Measurements from ENCODE around the gene IDH3A. TPM values are rescaled to one million over a fixed set of nuclear protein-coding genes. Genes with fewer than 3 reads are reported as not detected.

The IDH3A gene
- total RNA-seq, 1 donor from 2014 or later = 96.3 TPM

DNA sequence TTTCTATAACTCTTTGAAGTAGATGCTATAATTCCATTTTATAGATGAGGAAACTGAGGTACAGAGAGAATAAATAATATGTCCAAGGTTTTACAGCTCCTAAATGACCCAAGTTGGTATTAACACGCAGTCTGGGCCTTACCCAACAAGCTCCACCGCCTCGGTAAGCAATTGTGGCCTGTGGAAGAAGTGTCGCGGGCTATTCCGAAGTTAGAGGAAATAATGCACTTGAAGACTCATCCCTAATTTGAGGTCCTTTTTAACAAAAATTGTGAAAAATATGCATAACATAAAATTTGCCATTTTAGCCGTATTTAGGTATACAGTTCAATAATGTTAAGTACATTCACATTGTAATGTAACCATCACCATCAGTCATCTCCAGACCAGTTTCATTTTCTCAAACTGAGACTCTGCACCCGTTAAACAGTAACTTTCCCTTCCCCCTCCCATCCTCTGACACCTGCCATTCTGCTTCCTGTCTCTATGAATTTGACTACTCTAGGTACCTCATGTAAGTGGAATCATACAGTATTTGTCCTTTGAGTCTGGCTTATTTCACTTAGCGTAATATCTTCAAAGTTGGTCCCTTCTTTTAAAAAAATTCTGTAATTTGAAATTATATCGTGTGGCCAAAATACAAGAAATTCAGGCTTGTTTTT is 18.2 kb downstream of the IDH3A start:
- no peak for DNase-seq (ENCODE audit: low read depth)

DNA sequence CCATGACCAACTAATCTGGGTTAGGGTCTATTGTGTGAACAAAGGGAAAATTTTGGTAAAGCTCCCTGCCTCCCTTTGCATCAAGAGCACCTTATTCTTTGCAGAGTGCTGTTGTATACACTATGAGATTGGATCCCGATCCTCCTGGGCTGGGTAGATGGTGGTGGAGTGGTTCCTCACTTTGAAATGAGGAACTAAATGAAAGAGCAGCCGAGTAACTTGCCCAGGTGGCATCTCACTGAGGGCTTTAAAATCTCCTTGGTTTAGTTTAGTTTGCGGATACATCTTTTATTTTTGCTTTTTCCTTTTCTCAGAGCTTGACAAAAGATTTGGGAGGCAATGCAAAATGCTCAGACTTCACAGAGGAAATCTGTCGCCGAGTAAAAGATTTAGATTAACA is 19.4 kb downstream of the IDH3A start:
- DNase-seq (ENCODE audit: low read depth) = no peak

DNA sequence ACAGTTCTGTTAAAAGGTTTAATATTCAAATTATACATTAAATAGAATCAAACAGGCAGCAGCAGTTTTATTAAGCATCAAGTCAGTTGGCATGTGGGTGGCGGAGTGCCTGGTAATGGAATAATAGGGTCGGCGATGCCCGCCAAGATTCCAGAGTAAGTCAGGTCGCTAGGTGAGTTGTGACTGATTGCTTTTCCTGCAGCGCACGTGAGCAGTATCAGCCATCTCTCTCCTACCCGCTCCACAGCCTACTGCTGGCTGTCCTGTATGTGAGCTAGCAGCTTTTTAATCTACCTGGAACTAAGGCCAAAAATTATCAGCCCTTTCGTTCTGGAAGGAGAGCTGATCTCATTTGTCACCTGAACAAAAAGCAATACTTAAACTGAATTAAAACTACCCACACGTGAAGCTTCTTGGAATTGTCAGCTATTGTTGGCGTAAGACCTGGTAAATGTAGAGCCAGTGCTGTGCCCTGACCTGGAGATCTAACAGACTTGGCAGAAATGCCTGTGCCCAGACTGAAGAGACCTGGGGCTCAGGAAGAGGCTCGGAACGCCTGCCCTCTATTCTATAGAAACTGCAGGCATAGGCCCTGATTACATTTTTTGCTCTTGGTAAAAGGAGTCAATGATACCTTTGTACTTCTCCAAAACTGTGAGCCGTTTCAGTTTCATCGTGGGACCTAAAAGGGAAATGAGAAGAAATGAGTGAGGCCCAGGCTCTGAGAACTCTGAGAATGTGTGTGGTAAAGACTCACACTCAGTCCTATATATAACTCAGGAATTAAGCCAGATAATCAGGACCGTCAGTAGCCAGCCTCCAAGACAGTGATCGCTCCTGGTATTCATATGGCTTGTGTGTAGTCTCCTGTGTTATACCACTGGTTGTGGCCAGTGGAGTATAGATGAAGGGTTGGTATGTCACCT is 21.9 kb downstream of the IDH3A start:
- no peak for DNase-seq (ENCODE audit: low read depth)

DNA sequence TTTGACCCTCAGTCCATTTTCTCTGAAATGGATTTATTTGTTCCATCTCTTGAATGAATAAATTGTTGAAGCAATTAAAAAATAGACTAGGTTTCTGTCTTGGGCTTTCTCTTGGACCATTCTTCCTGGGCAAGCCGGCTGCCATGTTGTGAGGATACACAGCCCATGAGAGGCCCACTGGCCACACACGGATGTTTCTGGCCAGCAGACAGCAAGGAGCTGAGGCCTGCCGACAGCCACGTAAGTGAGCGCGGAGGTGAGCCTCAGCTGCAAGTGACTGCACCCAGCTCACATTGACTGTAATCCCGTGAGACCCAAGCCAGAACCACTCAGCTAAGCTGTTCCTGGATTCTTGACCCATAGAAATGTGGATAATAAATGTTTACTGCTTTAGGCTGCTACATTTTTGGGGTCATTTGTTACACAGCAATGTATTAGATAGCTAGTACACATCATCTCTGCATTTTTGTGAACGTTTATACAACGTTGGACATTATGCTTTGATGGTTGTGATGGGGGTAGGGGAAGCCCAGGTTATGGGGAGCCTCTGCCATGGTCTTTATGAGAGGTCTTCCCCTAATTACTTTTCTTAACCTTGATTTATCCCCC is 22.8 kb downstream of the IDH3A start:
- no peak for DNase-seq (ENCODE audit: low read depth)

DNA sequence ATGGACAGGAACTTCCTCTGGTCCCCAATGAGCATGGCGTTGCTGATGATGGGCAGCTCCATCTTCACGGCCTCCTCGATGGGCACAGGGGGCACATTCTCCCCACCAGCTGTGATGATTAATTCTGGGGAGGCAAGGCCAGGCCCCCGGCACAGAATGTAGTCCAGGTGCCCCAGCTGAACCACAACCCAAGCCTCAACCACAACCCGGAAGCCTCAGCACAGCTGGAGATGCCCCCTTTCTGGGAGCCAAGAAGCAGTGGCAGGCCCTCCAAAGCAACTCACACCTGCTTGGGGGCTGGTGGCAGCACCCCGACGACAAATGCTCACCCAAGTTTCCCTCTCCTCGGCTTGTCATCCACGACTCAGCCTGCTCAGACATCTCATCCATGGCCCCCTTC is 25.2 kb downstream of the IDH3A start:
- DNase-seq (ENCODE audit: low read depth) = no peak

DNA sequence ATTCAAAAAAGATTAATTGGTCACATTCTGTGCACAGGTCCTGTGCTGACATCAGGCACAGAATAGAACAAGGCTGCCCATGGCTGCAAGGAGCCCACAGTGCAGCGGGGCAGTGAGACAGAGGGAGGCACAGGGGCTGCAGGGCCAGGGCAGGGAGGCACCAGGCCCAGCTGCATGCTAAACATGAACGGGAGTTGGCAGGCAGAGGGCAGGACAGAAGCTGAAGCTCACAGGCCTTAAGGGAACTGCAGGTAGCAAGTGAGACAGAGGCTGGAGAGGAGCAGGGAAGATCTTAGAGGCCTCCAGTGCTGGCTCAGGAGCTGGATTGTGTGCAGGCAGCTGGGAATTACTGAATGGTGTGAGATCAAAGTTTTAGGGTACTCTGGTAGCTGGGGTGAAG is 26.2 kb downstream of the IDH3A start:
- DNase-seq (ENCODE audit: low read depth) = no peak

DNA sequence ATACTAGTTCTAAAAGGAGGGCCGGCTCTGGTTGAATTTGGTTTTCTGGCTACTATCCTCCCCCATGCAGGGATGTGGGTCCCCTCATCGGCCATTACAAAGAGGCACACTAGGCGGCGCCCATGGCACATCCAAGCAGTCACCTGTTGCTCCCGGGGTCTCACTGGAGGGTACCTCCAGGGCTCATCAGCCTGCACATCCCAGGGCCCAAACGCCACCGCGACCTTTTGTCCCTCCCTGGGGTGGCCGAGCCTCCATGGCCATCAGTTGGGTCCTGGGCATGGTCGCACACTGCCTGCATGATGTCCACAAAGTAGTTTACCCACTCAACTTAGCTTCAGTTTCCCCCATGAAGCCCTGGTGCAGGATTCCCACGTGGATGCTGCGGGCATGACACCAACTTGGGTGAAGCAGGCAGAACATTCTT is 28.3 kb downstream of the IDH3A start:
- DNase-seq (ENCODE audit: low read depth) = peak; percentile 6

DNA sequence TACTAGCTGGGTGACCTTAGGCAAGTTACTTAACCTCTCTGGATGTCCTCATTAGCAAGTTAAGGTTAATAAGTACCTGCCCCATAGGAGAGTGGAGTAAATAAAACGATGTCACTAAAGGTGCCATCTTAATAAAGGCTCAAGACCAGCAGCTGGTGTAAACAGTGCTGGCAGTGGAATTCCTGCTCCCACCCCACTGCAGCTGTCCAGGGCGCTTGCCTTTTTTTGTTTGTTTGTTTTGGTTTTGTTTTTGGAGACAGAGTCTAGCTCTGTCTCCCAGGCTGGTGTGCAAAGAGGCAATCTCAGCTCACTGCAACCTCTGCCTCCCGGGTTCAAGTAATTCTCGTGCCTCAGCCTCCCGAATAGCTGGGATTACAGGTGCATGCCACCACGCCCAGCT is 28.9 kb downstream of the IDH3A start:
- no peak for DNase-seq (ENCODE audit: low read depth)

DNA sequence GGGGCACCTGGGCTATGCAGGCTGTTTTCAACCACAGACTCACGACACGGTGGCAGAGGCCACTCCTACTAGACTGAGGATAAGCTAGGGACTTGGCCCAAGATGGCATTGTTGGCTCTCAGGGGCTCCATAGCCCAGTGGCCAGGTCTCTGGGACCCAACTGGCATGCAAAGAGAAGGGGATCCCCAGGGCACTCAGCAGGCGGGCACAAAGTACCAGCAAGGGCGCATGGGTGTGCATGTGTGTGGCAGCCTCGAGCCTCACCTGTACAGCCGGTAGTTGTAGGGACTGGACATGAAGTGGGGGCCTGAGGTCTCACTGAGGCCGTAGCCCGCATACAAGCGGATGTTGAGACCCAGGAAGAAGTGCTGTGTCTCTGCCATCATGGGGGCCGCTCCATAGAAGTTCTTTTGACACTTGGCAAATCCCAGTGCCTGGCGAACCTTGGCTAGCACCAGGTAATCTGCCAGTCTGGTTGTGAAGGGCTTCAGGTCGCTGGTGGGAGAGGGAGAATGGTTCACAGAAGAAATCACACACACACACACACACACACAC is 30.2 kb downstream of the IDH3A start:
- no peak for DNase-seq (ENCODE audit: low read depth)

DNA sequence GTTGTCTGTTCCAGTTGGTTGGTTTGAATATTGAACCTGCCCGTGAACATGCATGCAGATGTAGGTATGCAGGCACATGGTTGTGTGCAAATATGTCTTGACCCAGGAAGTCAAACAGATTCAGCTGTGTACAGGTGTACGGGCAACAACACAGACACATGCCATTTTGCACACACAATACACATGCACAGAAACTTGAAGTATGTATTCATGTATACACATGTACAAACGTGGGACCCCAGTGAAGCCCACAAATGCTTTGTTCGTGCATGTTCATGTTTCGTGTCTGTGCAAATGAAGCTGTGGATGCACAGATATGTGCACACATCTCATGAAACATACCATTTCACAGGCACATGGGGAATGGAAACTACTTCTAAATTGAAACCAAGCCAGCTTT is 30.7 kb downstream of the IDH3A start:
- DNase-seq (ENCODE audit: low read depth) = no peak

DNA sequence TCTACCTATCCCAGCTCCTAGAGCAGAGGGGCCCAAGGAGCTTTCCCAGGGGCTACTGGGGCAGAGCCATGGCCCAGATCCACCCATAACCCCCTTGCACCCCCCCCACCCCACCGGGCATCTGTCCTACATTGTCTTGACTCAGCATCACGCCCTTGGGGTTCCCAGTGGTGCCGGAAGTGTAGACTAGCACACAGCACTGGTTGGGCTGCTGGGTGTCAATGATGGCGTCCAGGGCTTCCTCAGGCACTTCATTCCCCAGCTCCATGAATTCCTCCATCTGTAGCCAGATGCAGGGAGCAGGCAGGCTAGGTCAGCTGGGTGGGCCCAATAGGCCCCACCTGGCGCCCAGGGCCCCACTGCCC is 33.2 kb downstream of the IDH3A start:
- DNase-seq (ENCODE audit: low read depth) = no peak

DNA sequence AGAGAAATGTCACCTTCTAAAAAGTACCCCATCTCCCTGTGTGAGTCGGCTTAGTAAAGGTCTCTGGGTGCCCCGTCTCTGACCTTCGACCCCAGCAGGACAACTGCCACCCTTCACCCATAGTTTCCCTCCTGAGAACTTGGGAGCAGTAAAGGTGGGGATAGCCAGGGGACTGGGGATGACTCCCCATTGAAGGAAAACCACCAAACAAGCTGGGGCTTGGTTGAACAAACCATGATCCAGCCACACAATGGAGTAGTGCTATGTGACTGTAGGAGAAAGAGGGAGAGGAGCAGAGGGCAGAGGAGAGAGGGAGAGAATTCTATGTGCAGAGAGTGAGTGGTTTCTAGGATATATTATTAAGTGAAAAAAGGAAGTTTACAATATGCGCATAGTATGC is 33.7 kb downstream of the IDH3A start:
- DNase-seq (ENCODE audit: low read depth) = no peak

DNA sequence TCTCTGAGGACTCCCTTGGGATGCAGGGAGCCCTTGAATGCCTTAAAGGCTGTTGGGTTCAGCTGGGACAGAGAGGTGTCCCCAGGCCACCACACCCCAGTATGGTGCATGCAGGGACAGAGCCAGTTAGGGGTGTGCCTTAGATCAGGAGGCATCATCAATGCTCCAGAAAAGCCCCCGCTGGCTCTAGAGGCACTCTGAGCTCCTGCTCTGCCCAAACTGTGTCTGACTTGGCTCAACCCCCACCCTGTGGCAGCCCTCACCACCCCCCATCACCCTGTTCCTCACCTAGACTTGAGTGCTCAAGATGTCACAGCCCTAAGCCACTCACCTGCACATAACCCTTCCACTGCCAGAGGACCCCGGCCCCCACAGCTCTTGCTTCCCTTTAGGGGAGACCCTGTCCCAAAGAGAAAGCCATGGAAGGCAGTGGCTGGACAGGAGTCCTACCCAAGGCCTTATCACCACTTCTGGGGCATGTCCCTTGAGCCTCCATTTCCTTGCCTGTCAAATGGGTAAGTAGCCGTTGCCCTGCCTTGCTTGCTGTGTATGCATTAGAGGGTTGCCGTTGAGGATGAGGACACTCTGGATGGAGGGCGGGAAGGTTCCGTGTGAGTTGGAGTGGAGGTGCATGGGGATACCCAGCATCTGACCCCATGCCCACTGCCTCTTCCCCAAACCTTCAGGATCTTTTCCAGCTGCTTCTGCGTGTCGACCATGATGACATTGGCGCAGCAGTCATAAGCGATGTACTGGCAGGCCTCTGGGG is 43.8 kb downstream of the IDH3A start:
- DNase-seq (ENCODE audit: low read depth) = no peak

DNA sequence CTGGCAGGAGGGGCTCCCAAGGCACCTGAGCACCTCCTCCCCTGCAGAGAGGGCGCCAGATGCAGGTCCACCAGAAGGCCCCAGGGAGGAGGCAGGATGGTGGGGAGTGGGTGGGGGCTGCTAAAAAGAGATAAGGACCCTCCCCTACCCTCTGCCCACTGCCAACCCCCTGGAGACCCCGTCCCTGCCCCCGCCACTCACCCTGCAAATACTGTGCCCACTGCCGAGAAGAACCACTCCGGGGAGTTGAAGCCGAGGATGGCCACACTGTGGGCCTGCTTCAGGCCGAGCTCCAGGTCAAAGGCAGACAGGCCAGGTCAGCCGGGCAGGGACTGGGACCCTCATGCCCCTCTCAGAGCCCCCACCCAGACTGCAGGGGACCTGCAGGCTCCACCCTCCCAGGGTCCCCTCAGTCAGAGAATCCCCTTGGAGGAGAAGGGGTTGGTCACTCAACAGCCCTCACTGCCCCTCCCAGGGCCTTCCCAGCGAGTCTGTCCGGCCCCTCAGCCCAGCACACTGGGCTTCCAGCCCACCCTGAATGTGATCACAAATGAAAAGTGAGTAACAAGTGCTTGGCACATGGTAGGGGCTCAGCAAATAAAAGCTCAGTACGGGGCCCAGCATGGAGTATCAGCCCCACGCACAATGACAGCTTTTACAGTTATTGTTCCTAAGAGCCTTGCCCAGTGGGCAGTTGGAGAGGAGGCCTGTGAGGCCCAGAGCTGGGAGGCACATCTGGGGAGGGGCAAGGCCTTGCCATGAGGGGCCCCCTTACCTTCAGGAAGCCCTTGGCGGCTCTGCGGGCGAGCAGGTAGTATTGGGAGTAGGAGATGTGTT is 44.8 kb downstream of the IDH3A start:
- DNase-seq (ENCODE audit: low read depth) = no peak

DNA sequence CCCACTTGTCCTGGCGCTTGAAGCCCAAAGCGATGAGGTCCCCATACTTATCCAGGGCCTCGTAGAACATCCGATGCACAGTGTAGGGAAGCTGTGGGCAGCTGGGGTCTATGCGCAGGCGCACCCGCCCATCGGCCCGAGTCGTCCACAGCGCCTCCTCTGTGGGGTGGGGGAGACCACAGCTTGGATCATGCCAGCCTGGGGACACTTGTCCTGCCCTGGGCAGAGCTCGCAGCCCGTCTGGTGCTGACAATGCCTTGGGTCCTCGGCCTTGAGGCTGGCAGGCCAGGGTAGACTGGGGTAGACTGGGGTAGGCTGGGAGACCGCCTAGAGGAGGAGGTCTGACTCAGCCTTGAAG is 45.4 kb downstream of the IDH3A start:
- no peak for DNase-seq (ENCODE audit: low read depth)

DNA sequence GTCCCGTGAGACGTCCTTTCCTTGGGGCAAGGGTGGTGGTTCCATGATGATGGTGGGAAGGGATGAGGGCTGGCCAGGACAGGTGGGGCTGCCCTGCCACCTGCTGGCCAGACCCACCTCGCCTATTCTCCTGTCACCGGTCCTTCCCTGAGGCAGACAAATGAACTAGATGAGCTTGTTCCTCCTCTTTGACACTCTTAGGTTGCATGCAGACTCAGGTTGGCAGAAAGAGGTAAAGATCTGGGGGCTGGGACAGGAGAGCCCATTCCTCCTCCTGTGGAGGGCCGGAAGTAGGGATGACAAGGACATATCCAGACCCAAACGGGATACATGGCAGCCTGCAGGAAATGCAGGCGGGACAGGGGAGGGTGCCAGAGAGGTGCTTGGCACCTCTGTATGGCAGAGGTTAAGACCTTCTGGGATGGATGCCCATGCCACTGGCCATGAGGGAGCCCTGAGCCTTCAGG is 46.6 kb downstream of the IDH3A start:
- no peak for DNase-seq (ENCODE audit: low read depth)

DNA sequence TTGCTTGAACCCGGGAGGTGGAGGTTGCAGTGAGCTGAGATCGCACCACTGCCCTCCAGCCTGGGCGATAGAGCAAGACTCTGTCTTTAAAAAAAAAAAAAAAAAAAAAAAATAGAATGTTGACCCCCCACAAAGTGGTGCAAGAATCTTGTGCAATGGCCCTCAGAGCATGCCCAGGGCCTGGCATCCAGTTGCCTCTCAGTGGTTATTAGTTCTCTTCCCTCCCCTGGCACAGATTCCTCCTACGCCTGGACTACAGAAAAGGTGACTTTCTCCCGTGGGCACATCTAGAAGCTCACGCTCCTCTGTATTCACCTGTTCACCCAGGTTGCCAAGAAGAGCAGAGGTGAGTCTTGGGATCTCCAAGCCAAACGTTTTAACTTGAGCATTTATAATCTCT is 48.5 kb downstream of the IDH3A start:
- DNase-seq (ENCODE audit: low read depth) = peak; percentile 37

DNA sequence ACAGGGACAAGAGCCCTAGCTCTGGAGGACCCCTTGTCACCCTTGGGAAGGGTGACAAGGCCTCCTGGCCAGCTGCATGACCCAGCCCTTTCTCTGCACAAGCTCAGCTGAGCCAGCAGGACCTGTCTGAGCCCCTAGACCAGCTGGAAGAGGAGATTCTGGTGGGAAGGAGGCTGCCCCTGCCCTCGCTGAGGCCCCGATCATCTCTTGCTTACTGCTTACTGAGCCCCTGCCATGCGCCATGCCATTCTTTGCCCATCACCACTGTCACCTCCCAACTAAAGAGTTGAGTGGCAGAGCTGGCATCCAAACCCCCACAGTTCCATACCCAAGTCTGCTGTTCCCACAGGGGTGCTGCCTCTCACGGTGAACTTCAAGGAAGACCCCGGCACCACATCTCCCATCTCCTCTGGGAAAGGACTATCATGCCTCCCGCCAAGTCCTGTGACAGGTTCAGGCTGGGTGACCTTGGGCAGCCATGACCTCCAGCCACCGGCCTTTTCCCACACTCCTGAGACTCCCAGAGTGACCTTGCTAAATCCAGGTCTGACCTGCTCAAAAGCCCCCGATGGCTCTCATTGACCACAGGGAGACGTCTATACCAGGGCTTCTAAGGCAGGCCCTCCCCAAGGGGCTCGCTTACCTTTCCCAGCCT is 51.2 kb downstream of the IDH3A start:
- DNase-seq (ENCODE audit: low read depth) = no peak

DNA sequence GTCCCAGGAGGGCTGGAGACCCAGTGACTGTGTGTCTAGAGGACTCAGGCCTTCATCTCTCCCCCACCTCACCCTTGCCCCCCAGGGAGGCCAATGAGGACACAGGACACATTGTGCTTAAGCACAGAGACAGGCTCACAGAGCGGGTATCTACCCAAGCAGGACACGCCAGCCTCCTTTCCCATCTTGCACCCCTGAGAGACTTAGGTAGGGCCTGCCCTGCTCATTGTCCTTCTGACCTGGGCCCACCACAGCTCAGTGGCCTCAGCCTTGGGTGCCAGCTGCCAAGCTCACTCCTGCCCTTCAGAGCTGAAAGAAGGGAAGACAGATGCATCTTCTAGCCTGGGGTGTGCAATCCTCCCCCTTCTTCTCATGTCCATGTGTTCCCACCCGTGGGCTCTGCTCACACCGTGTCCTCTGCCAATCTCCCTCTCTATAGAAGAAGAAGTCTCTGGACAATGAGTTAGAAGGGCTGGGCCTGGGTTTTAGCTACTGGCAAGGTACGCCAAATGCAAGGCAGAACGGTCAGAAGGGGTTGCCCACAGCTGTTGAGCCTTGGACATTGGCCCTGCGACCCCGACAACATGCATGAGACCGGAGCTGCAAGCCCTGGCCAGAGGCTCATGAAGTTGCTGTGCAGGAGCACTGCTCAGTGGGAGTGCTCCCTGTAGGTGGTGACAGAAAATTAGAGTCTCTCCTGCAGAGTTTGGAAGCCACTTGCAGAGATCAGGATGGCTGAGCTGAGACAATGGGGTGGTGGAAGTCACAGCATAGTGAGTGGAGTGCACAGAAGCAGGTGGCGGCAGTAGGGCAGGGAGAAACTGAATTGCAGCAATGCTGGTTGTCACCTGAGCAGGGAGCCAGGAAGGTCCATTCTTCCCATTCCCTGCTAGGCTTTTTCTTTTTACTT is 52.4 kb downstream of the IDH3A start:
- no peak for DNase-seq (ENCODE audit: low read depth)

Measured in renal cortical epithelial cell (primary cell).